Epithelial cell of proximal tubule (primary cell): ENCODE measurements around the gene TSPAN16. TPM values are rescaled to one million over a fixed set of nuclear protein-coding genes. Genes with fewer than 3 reads are reported as not detected.

ENCODE experiments used
- DNase-seq: peaks from one replicate; pipeline ENCODE4 v3.0.0-alpha.2; 2011; ENCODE audit warnings: low read depth
- H3K4me3 ChIP-seq: 2 replicates; pipeline ENCODE4 v1.5.1; 2011; ENCODE audit warnings: low read depth, mild to moderate bottlenecking, low read length
- CTCF ChIP-seq: conservative IDR thresholded peaks from 2 replicates; pipeline ENCODE4 v1.5.1; 2012; ENCODE audit warnings: low read depth, mild to moderate bottlenecking, low read length
- total RNA-seq: library from RNA; depleted of rRNA; stranded (reverse); fragments of >200 nt; gene quantifications from 2 replicates; pipeline ENCODE4 v1.2.3, GENCODE V29; 2015

TSPAN16 gene
- total RNA-seq, 1 donor from 2014 or later: not detected

GRCh38 chr19:11261971-11262839 is 33.8 kb upstream of the TSPAN16 start, which contains the start of gene DOCK6:
Gene DOCK6 (minus strand): TSS chr19:11262524. CDS start chr19:11262440, 84 bp downstream.
- no peak for DNase-seq
- H3K4me3 ChIP-seq: peak within 1 kb of the TSS; percentile 81
- TF ChIP-seq CTCF: peak; percentile 41

GRCh38 chr19:11263726-11264125 is 32.2 kb upstream of the TSPAN16 start:
- H3K4me3 ChIP-seq: no peak overlapping the region
- no peak for TF ChIP-seq CTCF
- no peak for DNase-seq

GRCh38 chr19:11264452-11265176 is 31.3 kb upstream of the TSPAN16 start:
- no peak overlapping the region for H3K4me3 ChIP-seq
- no peak for DNase-seq
- no peak for TF ChIP-seq CTCF

GRCh38 chr19:11265177-11265784 is 30.7 kb upstream of the TSPAN16 start:
- no peak for TF ChIP-seq CTCF
- DNase-seq: no peak
- no peak overlapping the region for H3K4me3 ChIP-seq

- H3K4me3 ChIP-seq: no peak overlapping the region
- TF ChIP-seq CTCF: no peak
- no peak for DNase-seq
Measured at GRCh38 chr19:11265785-11266236, 30.1 kb upstream of the TSPAN16 start.

- H3K4me3 ChIP-seq: no peak overlapping the region
- no peak for TF ChIP-seq CTCF
- no peak for DNase-seq
Measured at GRCh38 chr19:11267316-11268085, 28.5 kb upstream of the TSPAN16 start.
